Stomach smooth muscle (tissue), 2 donors: ENCODE results near the gene SPATA17.

Experiments used
- H3K27ac ChIP-seq: one replicate; pipeline ENCODE4 v1.7.0; 2013; ENCODE audit warnings: mild to moderate bottlenecking, low read length, inconsistent platforms
- H3K27me3 ChIP-seq, 2 donors: one replicate each; pipeline ENCODE4 v1.7.0; 2013; ENCODE audit warnings: low read length in 2 of 2; ENCODE audit not compliant: insufficient read depth in 2 of 2, control insufficient read depth in 1 of 2
- H3K36me3 ChIP-seq, 2 donors: one replicate each; pipeline ENCODE4 v1.7.0; 2013; ENCODE audit warnings: low read length in 2 of 2; ENCODE audit not compliant: control insufficient read depth in 2 of 2, insufficient read depth in 2 of 2
- H3K4me1 ChIP-seq: one replicate; pipeline ENCODE4 v1.7.0; 2013; ENCODE audit warnings: low read length; ENCODE audit not compliant: control insufficient read depth, insufficient read depth
- H3K4me3 ChIP-seq, 2 donors: one replicate each; pipeline ENCODE4 v1.7.0; 2013; ENCODE audit warnings: low read length in 2 of 2
- H3K9ac ChIP-seq, 2 donors: one replicate each; pipeline ENCODE4 v1.7.0; 2013; ENCODE audit warnings: low read length in 2 of 2, mild to moderate bottlenecking in 1 of 2
- H3K9me3 ChIP-seq, 2 donors: one replicate each; pipeline ENCODE4 v1.7.0; 2013; ENCODE audit warnings: low read length in 2 of 2; ENCODE audit not compliant: control insufficient read depth in 2 of 2
- donor health status: healthy.
- donor health status: Pancreatic carcinoma.

Gene SPATA17

GRCh38 chr1:217881607-217882332, 250.6 kb downstream of the SPATA17 start:
- Histone ChIP-seq H3K9me3 (no peaks in the 10 kb centered on the region), H3K27ac (no peak overlapping the region), H3K9ac (no peak overlapping the region), H3K4me1 (no peaks in the 10 kb centered on the region), H3K36me3 (no peaks in the 10 kb centered on the region), H3K27me3 (no peaks in the 10 kb centered on the region), H3K4me3 (no peak overlapping the region)

GRCh38 chr1:217885181-217885580, 254.0 kb downstream of the SPATA17 start:
- H3K36me3 ChIP-seq, result no peaks in the 10 kb centered on the region

GRCh38 chr1:217888328-217888727, 257.2 kb downstream of the SPATA17 start:
- no peak overlapping the region for H3K27ac ChIP-seq
- H3K4me3 ChIP-seq, result no peak overlapping the region
- H3K4me1 ChIP-seq, result no peaks in the 10 kb centered on the region
- H3K27me3 ChIP-seq, result no peaks in the 10 kb centered on the region
- no peak overlapping the region for H3K9ac ChIP-seq
- H3K9me3 ChIP-seq, result no peaks in the 10 kb centered on the region
- no peaks in the 10 kb centered on the region for H3K36me3 ChIP-seq

More at GRCh38 chr1:217885181-217885580, 254.0 kb downstream of the SPATA17 start:
- Histone ChIP-seq H3K4me3 (no peak overlapping the region), H3K27me3 (no peaks in the 10 kb centered on the region), H3K9me3 (no peaks in the 10 kb centered on the region), H3K9ac (no peak overlapping the region), H3K4me1 (no peaks in the 10 kb centered on the region), H3K27ac (no peak overlapping the region)

- no peaks in the 10 kb centered on the region for H3K36me3 ChIP-seq
- no peaks in the 10 kb centered on the region for H3K9me3 ChIP-seq
- H3K9ac ChIP-seq, result no peak overlapping the region
- H3K27ac ChIP-seq, result no peak overlapping the region
- no peaks in the 10 kb centered on the region for H3K4me1 ChIP-seq
- no peaks in the 10 kb centered on the region for H3K27me3 ChIP-seq
- no peak overlapping the region for H3K4me3 ChIP-seq
Observed at GRCh38 chr1:217889401-217889800, 258.3 kb downstream of the SPATA17 start.

GRCh38 chr1:217891966-217892365, 260.8 kb downstream of the SPATA17 start:
- no peaks in the 10 kb centered on the region for H3K9me3 ChIP-seq
- H3K36me3 ChIP-seq, result no peaks in the 10 kb centered on the region
- no peak overlapping the region for H3K27ac ChIP-seq
- H3K27me3 ChIP-seq, result no peaks in the 10 kb centered on the region
- H3K9ac ChIP-seq, result no peak overlapping the region
- no peak overlapping the region for H3K4me3 ChIP-seq
- no peaks in the 10 kb centered on the region for H3K4me1 ChIP-seq

GRCh38 chr1:217892750-217893149, 261.6 kb downstream of the SPATA17 start:
- no peaks in the 10 kb centered on the region for H3K9me3 ChIP-seq
- no peak overlapping the region for H3K9ac ChIP-seq

GRCh38 chr1:217895841-217896240, 264.7 kb downstream of the SPATA17 start:
- H3K27me3 ChIP-seq, result no peaks in the 10 kb centered on the region
- H3K4me3 ChIP-seq, result no peak overlapping the region
- H3K9me3 ChIP-seq, result no peaks in the 10 kb centered on the region
- H3K4me1 ChIP-seq, result no peaks in the 10 kb centered on the region
- no peak overlapping the region for H3K27ac ChIP-seq
- H3K9ac ChIP-seq, result no peak overlapping the region
- H3K36me3 ChIP-seq, result no peaks in the 10 kb centered on the region

More at GRCh38 chr1:217892750-217893149, 261.6 kb downstream of the SPATA17 start:
- Histone ChIP-seq H3K4me3 (no peak overlapping the region), H3K27me3 (no peaks in the 10 kb centered on the region), H3K27ac (no peak overlapping the region), H3K36me3 (no peaks in the 10 kb centered on the region), H3K4me1 (no peaks in the 10 kb centered on the region)

GRCh38 chr1:217896490-217896889, 265.3 kb downstream of the SPATA17 start:
- Histone ChIP-seq H3K4me1 (no peaks in the 10 kb centered on the region), H3K36me3 (no peaks in the 10 kb centered on the region)

GRCh38 chr1:217897100-217897499, 266.0 kb downstream of the SPATA17 start:
- Histone ChIP-seq H3K9ac (no peak overlapping the region), H3K27ac (no peak overlapping the region), H3K9me3 (no peaks in the 10 kb centered on the region), H3K4me1 (no peaks in the 10 kb centered on the region), H3K36me3 (no peaks in the 10 kb centered on the region), H3K27me3 (no peaks in the 10 kb centered on the region), H3K4me3 (no peak overlapping the region)

More at GRCh38 chr1:217896490-217896889, 265.3 kb downstream of the SPATA17 start:
- Histone ChIP-seq H3K9me3 (no peaks in the 10 kb centered on the region), H3K9ac (no peak overlapping the region), H3K27ac (no peak overlapping the region), H3K4me3 (no peak overlapping the region), H3K27me3 (no peaks in the 10 kb centered on the region)

GRCh38 chr1:217899614-217900013, 268.5 kb downstream of the SPATA17 start:
- no peak overlapping the region for H3K4me3 ChIP-seq
- H3K4me1 ChIP-seq, result no peaks in the 10 kb centered on the region
- no peaks in the 10 kb centered on the region for H3K9me3 ChIP-seq

GRCh38 chr1:217907504-217907903, 276.4 kb downstream of the SPATA17 start:
- H3K36me3 ChIP-seq, result no peaks in the 10 kb centered on the region
- no peak overlapping the region for H3K9ac ChIP-seq
- H3K4me1 ChIP-seq, result no peaks in the 10 kb centered on the region
- H3K27me3 ChIP-seq, result no peaks in the 10 kb centered on the region
- no peaks in the 10 kb centered on the region for H3K9me3 ChIP-seq
- H3K27ac ChIP-seq, result no peak overlapping the region
- H3K4me3 ChIP-seq, result no peak overlapping the region

More at GRCh38 chr1:217899614-217900013, 268.5 kb downstream of the SPATA17 start:
- Histone ChIP-seq H3K9ac (no peak overlapping the region), H3K36me3 (no peaks in the 10 kb centered on the region), H3K27ac (no peak overlapping the region), H3K27me3 (no peaks in the 10 kb centered on the region)
